SU-DHL-6 (cell line): ENCODE data around the gene DIO1.

Experiments
- CTCF ChIP-seq: fragments of 200-600 bp; sonication (generic); IDR thresholded peaks from one replicate; pipeline ENCODE4 v1.5.1; 2017; ENCODE audit warnings: antibody characterized with exemption, mild to moderate bottlenecking, low read length, moderate library complexity; ENCODE audit not compliant: insufficient read depth, poor library complexity, severe bottlenecking
- EZH2phosphoT487 ChIP-seq: fragments of 200-600 bp; sonication (generic), shearing (Covaris generic); conservative IDR thresholded peaks from 2 replicates; pipeline ENCODE4 v1.6.1; 2018; ENCODE audit warnings: mild to moderate bottlenecking, antibody characterized with exemption, low read length, moderate library complexity, mixed read lengths

DNA sequence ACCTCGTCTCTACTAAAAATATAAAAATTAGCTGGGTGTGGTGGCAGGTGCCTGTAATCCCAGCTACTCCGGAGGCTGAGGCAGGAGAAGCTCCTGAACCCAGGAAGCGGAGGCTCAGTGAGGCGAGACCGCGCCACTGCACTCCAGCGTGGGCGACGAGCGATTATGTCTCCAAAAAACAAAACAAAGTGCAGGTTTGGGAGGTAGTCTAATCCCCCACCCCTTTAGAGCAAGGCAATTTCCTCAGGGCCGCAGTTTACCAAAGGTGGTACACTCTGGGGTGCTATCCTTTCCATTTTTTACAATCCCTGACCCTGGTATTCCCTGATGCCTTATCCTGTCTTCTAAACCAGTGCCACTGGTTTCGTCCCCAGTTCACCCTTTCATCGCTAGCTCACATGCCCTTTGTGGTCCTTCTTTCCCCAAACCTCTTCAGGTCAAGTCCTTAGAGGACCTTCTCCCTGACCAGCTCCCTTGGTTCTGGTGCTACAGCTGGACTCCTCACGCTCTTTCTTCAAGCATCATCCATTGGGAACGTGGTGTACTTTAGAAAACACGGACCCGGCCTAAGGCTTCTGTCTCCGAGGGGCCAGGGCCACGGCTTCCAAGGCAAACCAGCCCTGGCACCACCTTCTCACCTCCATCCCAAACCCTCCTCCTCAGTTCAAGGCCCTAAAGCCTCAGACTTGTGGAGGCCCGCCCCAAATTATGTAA lies 50.6 kb downstream of the DIO1 start:
- TF ChIP-seq CTCF (no peak), EZH2phosphoT487 (no peak)
